Calu3 (cell line): ENCODE results near the gene SLC50A1. TPM values are rescaled to one million over a fixed set of nuclear protein-coding genes. Genes with fewer than 3 reads are reported as not detected.
"Not testable (repeated sequence)": the region's sequence is repeated elsewhere in the genome, so short reads cannot be mapped to it uniquely, and the experiment has no call there.

Experiments
- BruUV-seq: library from RNA; stranded (reverse); fragments of 400-500 nt; replicated peaks from 2 replicates; lab custom pipeline; 2021; lab: Mats Ljungman, UMichigan
- CTCF ChIA-PET: fragments of 300-600 bp; sonication (Branson Sonifier 250); formaldehyde crosslinking; loops from one replicate; lab custom pipeline; 2022; ENCODE audit warnings: antibody characterized with exemption; lab: Charles Lee
- DNase-seq: peaks from one replicate; pipeline ENCODE4 v3.0.0; 2022
- H3K27ac Mint-ChIP-seq: one replicate; pipeline ENCODE4 v1.8.0; 2022; ENCODE audit warnings: mixed read lengths; ENCODE audit not compliant: unreplicated experiment
- H3K27me3 Mint-ChIP-seq: one replicate; pipeline ENCODE4 v1.8.0; 2022; ENCODE audit warnings: mixed read lengths; ENCODE audit not compliant: unreplicated experiment
- H3K36me3 Mint-ChIP-seq: one replicate; pipeline ENCODE4 v1.8.0; 2022; ENCODE audit warnings: mild to moderate bottlenecking, moderate library complexity, mixed read lengths; ENCODE audit not compliant: insufficient read depth, unreplicated experiment
- H3K4me1 Mint-ChIP-seq: one replicate; pipeline ENCODE4 v1.8.0; 2022; ENCODE audit warnings: mild to moderate bottlenecking, low read depth, mixed read lengths; ENCODE audit not compliant: unreplicated experiment
- H3K4me3 Mint-ChIP-seq: one replicate; pipeline ENCODE4 v1.8.0; 2022; ENCODE audit warnings: mild to moderate bottlenecking, low read depth, moderate library complexity, mixed read lengths; ENCODE audit not compliant: unreplicated experiment
- H3K9me3 Mint-ChIP-seq: one replicate; pipeline ENCODE4 v1.8.0; 2022; ENCODE audit warnings: low read depth, mixed read lengths; ENCODE audit not compliant: unreplicated experiment
- CTCF ChIP-seq: fragments of 200-600 bp; IDR thresholded peaks from one replicate; pipeline ENCODE4 v1.8.0; 2022; ENCODE audit warnings: antibody characterized with exemption; ENCODE audit not compliant: unreplicated experiment
- intact Hi-C: fragments of 100-400 bp; cut with micrococcal nuclease; formaldehyde crosslinking; loops from one replicate; pipeline ENCODE4 v1.10.0; 2022; ENCODE audit not compliant: unreplicated experiment
- total RNA-seq: library from RNA; stranded (reverse); gene quantifications from 2 replicates; pipeline ENCODE4 v1.2.3, GENCODE V29; 2022

Gene SLC50A1
- total RNA-seq, 1 experiment from 2014 or later, result 68.5 TPM

GRCh38 chr1:155117610-155118009, 18.0 kb upstream of the SLC50A1 start:
- CTCF ChIA-PET, result interaction anchor here (0.7 kb wide), 1 partner anchor 8 kb away, joined by 3 read pairs; no protein-coding TSS in a partner anchor
- no peak for TF ChIP-seq CTCF

GRCh38 chr1:155118090-155118489, 17.6 kb upstream of the SLC50A1 start:
- CTCF ChIA-PET, H3K36me3 Mint-ChIP-seq, H3K4me3 Mint-ChIP-seq, H3K9me3 Mint-ChIP-seq, H3K27ac Mint-ChIP-seq, intact Hi-C loops, H3K4me1 Mint-ChIP-seq, DNase-seq, BruUV-seq: not testable (repeated sequence)
- peaks cover 43% of the 10 kb centered on the region for H3K27me3 Mint-ChIP-seq

More at GRCh38 chr1:155117610-155118009, 18.0 kb upstream of the SLC50A1 start:
- no peak for DNase-seq
- no TSS peak for BruUV-seq
- no peak overlapping the region for H3K4me3 Mint-ChIP-seq
- intact Hi-C loops, result no loop called here
- H3K9me3 Mint-ChIP-seq, result no peaks in the 10 kb centered on the region
- H3K27ac Mint-ChIP-seq, result no peak overlapping the region
- H3K4me1 Mint-ChIP-seq, result peaks cover 7% of the 10 kb centered on the region
- H3K36me3 Mint-ChIP-seq, result no peaks in the 10 kb centered on the region
- H3K27me3 Mint-ChIP-seq, result peaks cover 43% of the 10 kb centered on the region

- no peak for TF ChIP-seq CTCF
- Mint-ChIP-seq H3K9me3 (no peaks in the 10 kb centered on the region), H3K4me1 (peaks cover 22% of the 10 kb centered on the region), H3K36me3 (peaks cover 4% of the 10 kb centered on the region), H3K4me3 (no peak overlapping the region), H3K27me3 (peaks cover 43% of the 10 kb centered on the region), H3K27ac (no peak overlapping the region)
- no TSS peak for BruUV-seq
- no peak for DNase-seq
- CTCF ChIA-PET, result interaction anchor here (1.8 kb wide), 1 partner anchor 47 kb away, joined by 6 read pairs; no protein-coding TSS in a partner anchor
- intact Hi-C loops, result no loop called here
Measured at GRCh38 chr1:155120253-155120652, 15.4 kb upstream of the SLC50A1 start.

GRCh38 chr1:155121249-155121648, 14.4 kb upstream of the SLC50A1 start:
- peaks cover 10% of the 10 kb centered on the region for H3K36me3 Mint-ChIP-seq
- peaks cover 31% of the 10 kb centered on the region for H3K4me1 Mint-ChIP-seq
- no peak for DNase-seq
- no peak overlapping the region for H3K4me3 Mint-ChIP-seq
- CTCF ChIA-PET, result interaction anchor here (0.6 to 1.8 kb wide), 3 partner anchors 46 to 483 kb away, joined by 3 to 6 read pairs (median 4); no protein-coding TSS in a partner anchor
- no TSS peak for BruUV-seq
- peaks cover 37% of the 10 kb centered on the region for H3K27me3 Mint-ChIP-seq
- intact Hi-C loops, result no loop called here
- H3K27ac Mint-ChIP-seq, result no peak overlapping the region
- H3K9me3 Mint-ChIP-seq, result no peaks in the 10 kb centered on the region
- TF ChIP-seq CTCF, result no peak

GRCh38 chr1:155122308-155122707, 13.3 kb upstream of the SLC50A1 start:
- no TSS peak for BruUV-seq
- no peak for TF ChIP-seq CTCF
- DNase-seq, result no peak
- H3K9me3 Mint-ChIP-seq, result no peaks in the 10 kb centered on the region
- no peak overlapping the region for H3K4me3 Mint-ChIP-seq
- CTCF ChIA-PET, result no interaction called here
- H3K4me1 Mint-ChIP-seq, result peaks cover 41% of the 10 kb centered on the region
- intact Hi-C loops, result no loop called here
- H3K27ac Mint-ChIP-seq, result no peak overlapping the region
- peaks cover 21% of the 10 kb centered on the region for H3K36me3 Mint-ChIP-seq
- peaks cover 27% of the 10 kb centered on the region for H3K27me3 Mint-ChIP-seq
